GM18517 (cell line): ENCODE results near the gene SH3GLB1.
"Not testable (repeated sequence)": the region's sequence is repeated elsewhere in the genome, so short reads cannot be mapped to it uniquely, and the experiment has no call there.

Experiments
- ATAC-seq: cut with Tn5 transposase; IDR thresholded peaks from one replicate; pipeline ENCODE4 v1.9.1; 2021; ENCODE audit warnings: mild to moderate bottlenecking, moderate library complexity; ENCODE audit not compliant: unreplicated experiment

Gene SH3GLB1

DNA sequence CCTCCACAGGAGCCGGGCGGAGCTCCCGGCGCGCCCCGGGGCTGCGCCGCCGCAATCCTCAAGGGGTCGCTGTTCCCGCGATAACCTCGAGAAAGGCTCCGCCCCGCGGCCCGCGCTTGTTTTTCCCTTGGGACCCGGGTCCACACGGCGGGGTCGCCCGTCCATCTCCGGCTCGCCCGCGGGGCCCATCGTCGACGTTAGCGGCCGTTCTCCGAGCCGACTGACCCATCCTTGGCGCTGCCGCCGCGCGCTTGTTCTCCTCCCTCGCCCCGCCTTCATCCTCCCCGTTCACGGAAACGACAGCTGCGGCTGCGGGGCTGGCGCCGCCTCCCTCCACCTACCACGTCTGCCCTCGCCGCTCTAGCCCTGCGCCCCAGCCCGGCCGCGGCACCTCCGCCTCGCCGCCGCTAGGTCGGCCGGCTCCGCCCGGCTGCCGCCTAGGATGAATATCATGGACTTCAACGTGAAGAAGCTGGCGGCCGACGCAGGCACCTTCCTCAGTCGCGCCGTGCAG is at the start of gene SH3GLB1:
Gene SH3GLB1, plus strand, starts transcription at position 119 of the 514 bp plus-strand sequence. Its CDS starts 324 bp downstream, at position 443.
- ATAC-seq, result peak; percentile 88

GRCh38 chr1:86658381-86658780 is 46.0 kb upstream of the SH3GLB1 start:
- ATAC-seq, result not testable (repeated sequence)

DNA sequence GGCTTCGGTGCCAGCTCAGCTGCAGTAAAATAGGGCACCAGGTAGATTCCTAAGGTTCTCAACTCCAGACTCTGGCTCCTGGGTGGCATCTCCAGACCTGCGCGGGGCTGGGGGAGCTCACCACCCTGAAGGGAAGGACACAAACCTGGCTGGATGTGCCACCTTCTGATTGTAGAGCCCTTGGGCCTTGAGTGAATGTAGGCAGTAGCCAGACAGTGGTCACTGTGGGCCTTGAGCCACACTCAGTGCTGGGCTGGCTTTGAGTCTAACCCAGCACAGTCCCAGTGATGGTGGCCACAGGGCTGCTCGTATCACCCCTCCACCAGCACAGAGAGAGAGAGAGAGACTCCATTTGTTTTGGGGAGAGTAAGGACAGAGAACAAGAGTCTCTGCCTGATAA is 38.0 kb upstream of the SH3GLB1 start:
- no peak for ATAC-seq

DNA sequence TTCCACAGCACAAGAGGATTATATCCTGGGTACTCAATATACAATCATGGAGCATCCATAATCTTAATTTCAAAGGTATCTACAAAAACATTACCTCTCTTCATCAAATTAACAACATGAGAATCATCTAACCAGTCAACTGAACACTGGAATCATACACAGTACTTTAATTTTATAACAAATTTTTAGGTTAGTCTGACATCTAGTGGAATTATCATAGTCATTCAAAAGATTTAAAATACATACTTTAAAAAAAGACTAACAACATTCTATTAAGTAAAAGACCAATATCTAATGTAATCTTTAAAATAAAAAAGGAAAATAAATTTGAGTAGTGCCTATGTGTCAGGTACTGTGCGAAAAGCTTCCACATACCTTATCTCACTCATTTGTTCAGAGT is 16.8 kb upstream of the SH3GLB1 start:
- ATAC-seq, result no peak

DNA sequence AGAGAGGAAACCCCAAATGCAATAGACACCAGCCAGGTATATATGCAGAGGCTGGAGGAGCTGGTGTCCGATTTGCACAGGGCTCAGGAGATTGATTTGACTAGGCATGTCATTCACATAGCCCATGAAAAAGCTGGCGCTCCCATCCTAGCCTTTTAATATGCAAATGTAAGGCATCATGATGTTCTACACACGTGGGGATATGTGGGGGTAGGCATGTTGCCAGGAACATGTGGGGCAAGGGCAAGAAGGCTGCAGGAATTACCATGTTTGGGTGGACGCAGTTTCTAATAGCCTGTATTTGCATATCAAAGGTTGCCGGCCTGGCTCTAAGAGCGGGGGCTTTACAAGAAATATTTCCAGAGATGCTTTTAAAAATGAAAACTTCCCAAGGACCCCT is 11.7 kb upstream of the SH3GLB1 start:
- ATAC-seq, result no peak

DNA sequence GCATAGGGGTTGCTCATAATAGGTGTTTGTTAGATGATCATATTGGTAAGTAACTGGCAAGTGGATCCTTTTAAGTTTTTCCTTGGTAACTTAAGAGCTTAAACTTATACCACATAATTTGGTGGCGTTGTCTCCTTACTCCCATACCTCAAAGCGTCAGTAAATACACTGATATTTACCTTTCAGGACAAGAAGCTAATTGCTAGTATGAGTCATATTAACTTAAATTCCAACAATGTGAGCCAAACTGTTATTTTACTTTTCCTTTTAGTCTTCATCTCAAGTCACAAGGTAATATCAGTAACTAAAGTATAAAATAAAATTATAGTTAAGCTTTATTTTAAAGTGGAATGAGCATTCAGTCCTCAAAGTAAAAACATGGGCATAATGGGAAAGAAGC is 9.0 kb upstream of the SH3GLB1 start:
- ATAC-seq, result no peak

DNA sequence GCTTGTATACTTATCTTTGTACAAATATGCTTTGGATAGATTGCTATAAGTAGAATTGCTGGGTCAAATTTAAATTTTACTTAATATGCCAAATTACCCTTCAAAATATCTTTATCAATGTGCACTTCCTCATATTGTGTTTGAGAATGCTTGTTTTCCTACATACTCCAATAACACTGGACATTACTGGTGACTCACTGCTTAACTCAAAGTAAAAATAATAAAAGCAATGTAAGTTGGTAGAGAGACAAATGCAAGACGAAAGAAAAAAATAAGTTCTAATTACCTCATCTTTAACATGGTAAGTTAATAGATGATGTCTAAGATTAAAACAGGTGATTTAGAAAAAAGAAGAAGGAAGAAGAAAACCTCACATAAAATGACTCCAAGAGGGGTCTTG is 7.9 kb upstream of the SH3GLB1 start:
- ATAC-seq, result no peak

DNA sequence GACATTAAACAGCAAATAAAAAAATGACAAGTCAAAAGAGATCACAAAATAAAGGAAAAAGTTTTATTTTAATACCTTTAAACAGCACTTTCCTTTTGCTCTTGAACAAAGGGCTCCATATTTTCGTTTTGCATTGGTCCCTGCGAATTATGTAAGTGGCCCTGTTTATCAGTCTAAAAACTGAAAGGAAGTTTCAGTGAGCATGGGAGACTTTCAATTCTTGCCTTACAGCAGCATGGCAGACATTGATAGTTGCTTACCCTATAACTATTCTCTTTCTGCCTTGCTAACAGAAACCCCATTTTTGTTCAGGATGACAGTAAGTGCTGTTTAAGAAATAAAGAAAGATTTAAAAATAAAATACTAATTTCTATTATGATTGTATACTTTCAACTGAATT is 5.2 kb upstream of the SH3GLB1 start:
- peak; percentile 50 for ATAC-seq

GRCh38 chr1:86701731-86702130 is 2.6 kb upstream of the SH3GLB1 start:
- no peak for ATAC-seq

GRCh38 chr1:86702954-86703494 is 1.4 kb upstream of the SH3GLB1 start:
- ATAC-seq, result not testable (repeated sequence)

GRCh38 chr1:86703696-86704457 is 499 bp upstream of the SH3GLB1 start:
- peak; percentile 35 for ATAC-seq

DNA sequence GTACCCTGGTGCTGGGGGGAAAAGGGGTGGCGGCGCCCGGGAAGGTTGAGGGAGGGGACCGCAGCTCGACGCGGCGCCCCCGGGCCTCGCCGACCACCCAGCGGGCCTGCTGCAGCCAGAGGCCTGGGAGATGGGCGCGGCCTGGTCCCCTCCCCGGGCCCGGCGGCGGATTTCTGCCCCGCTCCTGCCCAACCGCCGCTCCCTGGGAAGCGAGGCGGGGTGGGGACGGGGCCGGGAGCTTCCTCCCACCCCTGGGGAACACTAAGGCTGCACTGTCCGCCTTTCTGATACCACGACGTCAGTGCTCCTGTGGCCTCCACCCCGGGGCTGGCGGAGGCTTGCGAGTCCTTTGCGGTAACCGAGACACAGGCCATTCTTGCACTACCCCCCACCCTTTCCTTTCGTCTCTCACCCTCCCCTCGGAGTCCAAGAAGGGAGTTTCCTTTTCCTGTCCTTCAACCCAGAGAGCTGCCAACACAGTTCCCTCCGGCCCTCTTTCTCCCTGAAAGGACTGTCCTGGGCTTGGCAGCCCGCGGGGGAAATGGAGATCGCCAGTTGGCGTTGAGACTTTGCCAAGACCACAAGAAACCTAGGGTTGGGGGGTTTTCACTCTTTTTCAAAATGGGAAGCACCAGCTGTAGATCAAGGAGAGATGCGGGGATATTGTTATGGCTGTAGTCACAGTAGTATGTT is 742 bp downstream of the SH3GLB1 start:
- ATAC-seq, result peak; percentile 37

- no peak for ATAC-seq
These were observed 1.2 kb downstream of the SH3GLB1 start for GRCh38 chr1:86705665-86705985.

GRCh38 chr1:86706018-86706635 is 1.8 kb downstream of the SH3GLB1 start:
- no peak for ATAC-seq

DNA sequence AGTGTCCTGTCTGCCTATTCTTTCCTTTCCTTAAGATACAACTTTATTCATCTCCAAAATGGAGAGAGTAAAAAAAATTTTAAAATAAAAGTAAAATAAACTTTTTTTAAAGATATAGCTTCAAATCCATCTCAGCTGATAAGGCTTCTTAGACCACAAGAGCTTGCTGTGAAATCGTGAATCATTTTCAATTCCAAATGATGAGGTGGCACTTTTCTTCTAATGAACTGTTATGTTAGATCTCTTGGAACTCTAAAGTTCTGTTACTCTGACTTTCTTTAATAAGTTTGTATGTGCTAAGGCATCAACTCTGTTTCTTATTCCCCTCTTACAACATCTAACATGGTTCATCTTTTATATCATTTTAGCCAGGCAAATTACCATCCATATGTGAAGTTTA is 4.5 kb downstream of the SH3GLB1 start:
- no peak for ATAC-seq

DNA sequence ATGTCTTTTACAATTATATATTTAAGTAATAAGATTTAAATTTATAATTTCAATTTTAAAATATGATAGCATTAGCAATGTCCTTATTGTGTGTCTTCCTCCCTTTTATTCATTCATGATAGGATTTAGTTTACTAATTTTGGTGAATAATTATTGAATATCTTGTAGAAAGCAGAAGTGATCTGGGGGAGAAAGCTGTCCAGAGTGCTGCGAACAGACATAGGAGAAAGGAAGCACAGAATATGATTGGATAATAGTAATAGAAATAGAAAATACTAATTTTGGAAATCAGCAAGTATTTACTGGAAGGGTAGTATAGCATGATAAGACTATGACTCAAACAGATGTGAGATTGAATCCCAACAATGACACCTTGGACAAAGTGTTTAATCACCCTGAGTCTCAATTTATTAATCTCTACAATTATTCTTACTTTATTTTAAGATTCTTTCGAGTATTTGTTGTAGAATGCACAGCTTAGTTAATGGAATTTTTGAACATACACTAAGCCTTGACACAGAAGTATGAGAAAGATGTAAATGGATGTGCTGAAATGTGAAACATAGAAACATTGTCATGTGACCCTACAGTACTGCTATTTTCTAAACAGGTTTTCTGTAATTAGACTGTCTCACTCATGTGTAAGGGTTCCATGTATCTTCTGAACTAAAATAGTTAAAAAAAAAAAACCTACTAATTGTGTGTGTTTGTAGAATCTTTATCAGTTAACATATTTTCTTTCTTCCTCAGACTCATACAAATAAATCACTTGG is 7.9 kb downstream of the SH3GLB1 start:
- ATAC-seq, result no peak

- ATAC-seq, result no peak
These were observed 9.1 kb downstream of the SH3GLB1 start for GRCh38 chr1:86713477-86713876.

DNA sequence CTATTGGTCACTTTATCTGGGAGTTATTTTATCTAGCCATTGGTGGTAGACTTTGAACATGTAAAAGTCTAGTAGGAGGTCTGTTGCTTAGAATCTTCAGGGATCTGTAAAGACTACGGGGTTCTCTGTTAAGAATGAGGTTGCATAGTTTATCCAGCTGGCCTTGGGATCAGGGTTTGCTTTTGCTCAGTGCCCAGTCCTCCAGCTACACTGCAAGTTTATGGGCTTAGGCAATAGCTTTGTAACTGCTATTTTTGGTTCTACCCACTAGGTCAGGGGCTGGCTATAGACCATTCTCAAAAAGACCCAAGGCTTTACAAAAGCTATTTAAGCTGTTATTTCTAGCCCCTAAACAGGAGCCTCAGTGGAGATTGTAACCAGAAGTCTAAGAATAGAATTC is 9.8 kb downstream of the SH3GLB1 start:
- ATAC-seq, result no peak

GRCh38 chr1:86714561-86715244 is 10.3 kb downstream of the SH3GLB1 start:
- ATAC-seq, result no peak

DNA sequence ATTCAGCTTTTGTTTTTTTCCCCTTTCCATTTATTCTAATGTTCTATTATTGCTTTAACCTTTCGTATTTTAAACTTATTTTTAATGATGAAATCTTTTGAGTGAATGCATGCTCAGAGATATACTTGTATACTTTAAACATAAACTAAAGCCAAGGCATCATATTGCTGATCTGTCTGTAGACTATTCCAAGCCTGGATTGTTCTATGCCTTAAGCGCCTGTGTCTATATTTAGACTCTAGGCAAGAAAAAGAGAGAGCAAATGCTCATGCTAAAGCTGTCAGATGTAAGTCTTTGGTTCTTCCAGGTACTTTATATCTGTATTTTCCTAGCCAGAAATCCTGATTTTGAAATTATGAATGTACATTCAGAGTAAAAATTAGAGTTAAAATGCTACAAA is 14.4 kb downstream of the SH3GLB1 start:
- no peak for ATAC-seq
